ENCODE data around the gene CHAF1A.

CHAF1A gene

DNA sequence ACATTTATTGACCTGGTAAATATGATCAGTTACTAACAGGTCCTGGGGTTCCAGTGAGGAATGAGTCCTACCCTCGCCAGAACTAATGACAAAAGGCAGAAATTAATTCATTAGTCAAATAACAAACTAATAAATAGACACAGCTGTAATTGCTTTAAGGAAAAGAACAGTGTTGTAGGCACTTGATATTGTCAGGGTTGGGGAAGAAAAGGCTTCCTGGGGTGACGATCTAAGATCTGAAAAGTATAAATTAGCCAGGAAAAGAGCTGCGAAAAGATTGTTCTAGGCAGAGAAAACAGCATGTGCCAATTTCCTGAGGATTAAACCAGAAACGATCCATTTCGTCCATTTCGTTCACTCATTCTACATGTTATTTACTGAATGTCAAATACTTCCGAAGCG is 670 bp upstream of the CHAF1A start:
- TF ChIP-seq, protein P1, sequence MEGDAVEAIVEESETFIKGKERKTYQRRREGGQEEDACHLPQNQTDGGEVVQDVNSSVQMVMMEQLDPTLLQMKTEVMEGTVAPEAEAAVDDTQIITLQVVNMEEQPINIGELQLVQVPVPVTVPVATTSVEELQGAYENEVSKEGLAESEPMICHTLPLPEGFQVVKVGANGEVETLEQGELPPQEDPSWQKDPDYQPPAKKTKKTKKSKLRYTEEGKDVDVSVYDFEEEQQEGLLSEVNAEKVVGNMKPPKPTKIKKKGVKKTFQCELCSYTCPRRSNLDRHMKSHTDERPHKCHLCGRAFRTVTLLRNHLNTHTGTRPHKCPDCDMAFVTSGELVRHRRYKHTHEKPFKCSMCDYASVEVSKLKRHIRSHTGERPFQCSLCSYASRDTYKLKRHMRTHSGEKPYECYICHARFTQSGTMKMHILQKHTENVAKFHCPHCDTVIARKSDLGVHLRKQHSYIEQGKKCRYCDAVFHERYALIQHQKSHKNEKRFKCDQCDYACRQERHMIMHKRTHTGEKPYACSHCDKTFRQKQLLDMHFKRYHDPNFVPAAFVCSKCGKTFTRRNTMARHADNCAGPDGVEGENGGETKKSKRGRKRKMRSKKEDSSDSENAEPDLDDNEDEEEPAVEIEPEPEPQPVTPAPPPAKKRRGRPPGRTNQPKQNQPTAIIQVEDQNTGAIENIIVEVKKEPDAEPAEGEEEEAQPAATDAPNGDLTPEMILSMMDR (IDR thresholded peaks at IDR 0.05; ENCODE audit: insufficient read depth, missing control alignments): no peak
- FAIRE-seq: no peak
- no peak for DNase-seq (ENCODE audit: insufficient read length, low spot score)

DNA sequence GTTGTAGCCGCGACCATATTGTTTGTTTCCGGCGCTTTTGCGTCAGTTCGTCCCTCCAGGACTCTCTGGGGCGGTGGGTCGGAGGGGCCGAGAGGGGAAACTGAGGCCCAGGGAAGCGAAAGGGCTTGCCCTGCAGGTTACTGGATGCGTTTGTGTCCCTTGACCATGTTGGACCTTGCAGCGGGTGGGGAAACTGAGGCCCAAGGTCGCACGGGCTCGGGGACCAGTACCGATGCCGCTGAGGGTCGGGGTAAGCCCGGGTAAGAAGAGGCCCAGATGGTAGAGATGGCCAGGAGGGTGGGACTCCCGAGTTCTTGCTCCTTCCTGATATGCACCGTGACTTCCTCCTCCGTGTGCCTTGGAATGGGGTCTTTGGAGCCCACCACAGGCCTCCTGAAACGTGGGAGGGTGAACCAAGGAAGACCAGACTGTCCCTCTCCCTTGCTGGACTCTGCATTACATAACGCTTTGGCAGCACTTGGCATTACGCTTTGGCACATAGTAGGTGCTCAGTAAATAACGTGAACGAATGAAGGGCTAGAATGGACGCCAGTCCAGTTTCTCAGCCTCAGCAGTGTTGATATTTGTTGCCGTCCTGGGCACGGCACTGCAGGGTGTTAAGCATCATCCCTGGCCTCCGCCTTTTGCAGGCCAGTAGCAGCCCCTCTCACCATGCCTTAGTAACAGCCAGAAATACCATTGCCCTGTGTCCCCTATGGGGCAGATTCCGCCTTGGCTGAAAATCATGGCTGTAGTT is 743 bp downstream of the CHAF1A start:
- TF ChIP-seq, protein P1 (IDR thresholded peaks at IDR 0.05; ENCODE audit: insufficient read depth, missing control alignments): no peak
- FAIRE-seq (no peak), DNase-seq (ENCODE audit: insufficient read length, low spot score) (no peak)

DNA sequence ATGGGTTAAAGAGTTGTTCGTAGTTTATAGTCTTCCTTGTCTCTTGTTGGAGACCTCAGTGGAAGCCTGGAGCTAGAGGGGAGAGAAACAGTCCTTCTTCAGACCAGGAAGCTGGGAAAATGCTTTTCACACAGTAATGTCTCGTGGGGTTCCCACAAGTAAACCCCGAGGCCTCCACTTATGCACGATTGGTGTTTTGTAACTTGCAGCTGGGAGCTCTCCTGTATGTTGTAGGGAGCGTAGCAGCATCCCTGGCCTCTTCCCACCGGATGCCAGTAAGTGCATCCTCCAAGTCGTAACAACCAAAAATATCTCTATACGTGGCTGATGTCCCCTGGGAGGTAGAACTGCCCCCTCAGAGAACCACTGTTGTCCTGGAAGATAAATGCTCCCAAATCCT is 3.5 kb downstream of the CHAF1A start:
- TF ChIP-seq, protein P1 (IDR thresholded peaks at IDR 0.05; ENCODE audit: insufficient read depth, missing control alignments): no peak
- DNase-seq (ENCODE audit: insufficient read length, low spot score): no peak
- FAIRE-seq: no peak

DNA sequence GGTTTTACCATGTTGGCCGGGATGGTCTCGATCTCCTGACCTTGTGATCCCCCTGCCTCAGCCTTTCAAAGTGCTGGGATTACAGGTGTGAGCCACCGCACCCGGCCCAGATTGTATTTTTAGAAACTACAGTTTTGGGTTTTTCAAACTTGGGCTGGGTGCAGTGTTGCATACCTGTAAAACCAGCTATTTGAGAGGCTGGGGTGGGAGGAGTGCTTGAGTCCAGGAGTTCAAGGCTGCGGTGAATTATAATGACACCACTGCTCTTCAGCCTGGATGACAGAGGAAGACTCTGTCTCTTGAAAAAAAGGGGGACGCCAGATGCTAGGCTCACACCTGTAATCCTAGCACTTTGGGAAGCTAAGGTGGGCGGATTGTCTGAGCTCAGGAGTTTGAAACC is 4.2 kb downstream of the CHAF1A start:
- no peak for FAIRE-seq
- DNase-seq (ENCODE audit: insufficient read length, low spot score): no peak
- TF ChIP-seq, protein P1 (IDR thresholded peaks at IDR 0.05; ENCODE audit: insufficient read depth, missing control alignments): no peak

DNA sequence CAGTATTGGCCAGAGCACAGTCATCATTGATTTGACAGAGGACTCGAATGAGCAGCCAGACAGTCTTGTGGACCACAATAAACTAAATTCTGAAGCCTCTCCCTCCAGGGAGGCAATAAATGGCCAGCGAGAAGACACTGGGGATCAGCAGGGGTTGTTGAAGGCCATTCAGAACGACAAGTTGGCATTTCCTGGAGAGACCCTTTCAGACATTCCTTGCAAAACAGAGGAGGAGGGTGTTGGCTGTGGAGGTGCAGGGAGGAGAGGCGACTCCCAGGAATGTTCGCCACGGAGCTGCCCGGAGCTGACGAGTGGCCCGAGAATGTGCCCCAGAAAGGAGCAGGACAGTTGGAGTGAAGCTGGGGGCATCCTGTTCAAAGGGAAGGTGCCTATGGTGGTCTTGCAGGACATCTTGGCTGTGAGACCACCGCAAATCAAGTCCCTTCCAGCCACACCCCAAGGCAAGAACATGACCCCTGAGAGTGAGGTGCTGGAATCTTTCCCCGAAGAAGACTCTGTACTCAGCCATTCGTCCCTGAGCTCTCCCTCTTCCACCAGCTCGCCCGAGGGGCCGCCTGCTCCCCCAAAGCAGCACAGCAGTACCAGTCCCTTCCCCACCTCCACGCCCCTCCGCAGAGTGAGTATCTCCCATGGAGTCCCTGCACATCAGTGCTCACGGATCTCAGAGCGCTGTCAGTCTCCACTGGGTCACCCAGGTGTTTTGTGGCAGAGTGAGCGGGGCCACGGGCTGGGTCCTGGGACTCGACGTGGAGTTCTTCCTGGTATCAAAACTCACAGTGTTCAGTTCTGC is 6.9 kb downstream of the CHAF1A start:
- FAIRE-seq (no peak), DNase-seq (ENCODE audit: insufficient read length, low spot score) (no peak)
- TF ChIP-seq, protein P1 (IDR thresholded peaks at IDR 0.05; ENCODE audit: insufficient read depth, missing control alignments): no peak

DNA sequence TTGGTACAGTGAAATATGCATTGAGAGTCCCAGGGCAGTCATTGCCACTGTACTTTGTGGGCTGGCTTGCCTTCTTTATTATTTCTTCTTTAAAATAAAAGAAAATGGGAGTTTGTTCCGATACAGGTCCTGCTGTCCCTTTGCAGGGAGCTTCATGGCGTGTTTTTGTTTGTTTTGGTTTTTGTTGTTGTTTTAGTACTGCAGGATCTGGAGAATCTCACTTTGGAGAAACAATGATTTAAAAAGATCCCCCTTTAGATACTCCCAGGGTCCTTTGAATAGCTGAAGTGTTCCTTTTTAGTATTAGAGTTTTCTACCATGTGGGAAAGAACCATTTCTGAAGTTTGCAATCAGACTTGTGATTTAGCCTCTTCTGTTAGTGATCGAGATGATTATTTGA is 11.1 kb downstream of the CHAF1A start:
- TF ChIP-seq, protein P1 (IDR thresholded peaks at IDR 0.05; ENCODE audit: insufficient read depth, missing control alignments): no peak
- no peak for DNase-seq (ENCODE audit: insufficient read length, low spot score)
- no peak for FAIRE-seq
